GM19240 (cell line): ENCODE results near the gene SPAG6.

Source experiments
- DNase-seq: peaks from one replicate; pipeline ENCODE4 v3.0.0; 2011; ENCODE audit warnings: low spot score; ENCODE audit not compliant: insufficient read length

The SPAG6 gene

DNA sequence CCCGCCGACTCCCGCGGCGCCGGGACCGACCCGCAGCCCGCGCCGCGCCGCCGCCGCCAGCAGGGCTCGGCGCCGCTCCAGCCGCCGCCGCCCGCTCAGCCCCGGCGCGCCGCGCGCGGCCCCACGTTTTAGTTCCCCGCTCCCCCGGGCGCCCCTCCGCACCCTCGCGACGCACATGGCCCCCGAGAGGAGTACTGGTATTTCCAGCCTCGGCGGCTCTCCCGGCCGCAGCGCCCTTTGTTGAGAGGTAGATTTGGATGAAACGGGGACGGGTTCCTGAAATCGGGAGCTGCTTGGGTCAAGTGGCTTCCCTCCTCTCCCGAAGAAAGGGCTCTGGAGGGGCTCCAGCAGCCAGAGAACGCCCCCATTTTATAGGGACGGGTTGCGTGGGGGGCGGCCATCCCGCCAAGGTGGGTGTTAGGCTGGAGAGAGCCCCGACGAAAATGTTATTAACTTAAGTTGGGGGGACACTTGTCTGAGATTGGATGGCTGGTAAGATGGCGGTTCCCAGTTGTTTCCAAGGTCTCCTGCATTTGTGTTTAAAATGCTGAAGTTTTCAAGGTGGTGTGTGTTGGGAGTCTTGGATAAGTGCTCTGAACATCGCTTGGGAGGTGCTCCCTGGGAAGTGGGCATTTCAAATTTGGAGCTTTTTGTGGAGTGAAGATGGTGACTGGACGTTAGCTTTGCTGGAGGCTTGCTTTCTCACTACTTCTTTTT is 23.2 kb upstream of the SPAG6 start:
- DNase-seq: no peak

DNA sequence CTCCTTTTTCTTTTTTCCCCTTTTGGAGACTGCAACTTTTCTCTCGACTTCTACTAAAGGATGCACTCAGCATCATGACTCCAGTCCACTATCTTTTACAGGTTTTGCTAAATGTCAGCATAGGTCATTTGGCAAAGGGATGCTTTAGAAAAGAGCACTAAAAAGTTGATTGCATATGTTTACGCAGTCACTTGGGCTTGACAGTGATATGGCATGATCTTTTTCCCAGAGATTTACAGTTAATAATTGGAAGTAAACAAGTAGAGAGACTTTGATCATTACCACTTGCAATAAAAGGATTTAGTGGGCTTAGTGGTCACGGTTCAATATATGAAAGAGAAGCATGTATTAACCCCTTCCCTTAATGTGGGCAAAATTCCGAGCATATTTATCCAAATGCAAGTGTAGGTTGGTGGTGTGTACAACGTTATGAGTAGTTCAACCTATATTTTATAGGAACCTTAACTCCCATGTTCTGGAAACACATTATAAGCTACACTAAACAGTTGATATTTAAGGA is 22.6 kb upstream of the SPAG6 start:
- no peak for DNase-seq

GRCh38 chr10:22323538-22324305 is 21.6 kb upstream of the SPAG6 start:
- DNase-seq: no peak

DNA sequence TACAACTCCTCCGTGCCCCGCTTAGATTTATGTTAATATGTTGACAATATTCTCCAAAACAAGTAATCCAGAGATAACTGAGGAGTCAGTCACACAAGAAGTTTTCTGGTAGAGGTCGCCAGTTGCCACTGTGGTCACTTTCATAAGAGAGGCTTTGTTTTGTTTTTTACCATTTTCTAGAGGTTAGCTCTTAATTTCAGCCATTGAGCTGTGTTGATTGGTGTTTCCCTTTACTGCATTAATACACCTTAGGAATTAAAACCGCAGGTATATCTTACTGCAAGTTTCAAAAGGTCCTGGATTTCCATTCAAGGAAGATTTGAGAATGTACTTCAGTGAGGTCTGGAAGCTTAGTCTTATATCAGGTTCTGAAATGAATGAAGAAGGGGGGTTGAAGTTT is 20.9 kb upstream of the SPAG6 start:
- no peak for DNase-seq

GRCh38 chr10:22324893-22325271 is 20.4 kb upstream of the SPAG6 start:
- DNase-seq: no peak

DNA sequence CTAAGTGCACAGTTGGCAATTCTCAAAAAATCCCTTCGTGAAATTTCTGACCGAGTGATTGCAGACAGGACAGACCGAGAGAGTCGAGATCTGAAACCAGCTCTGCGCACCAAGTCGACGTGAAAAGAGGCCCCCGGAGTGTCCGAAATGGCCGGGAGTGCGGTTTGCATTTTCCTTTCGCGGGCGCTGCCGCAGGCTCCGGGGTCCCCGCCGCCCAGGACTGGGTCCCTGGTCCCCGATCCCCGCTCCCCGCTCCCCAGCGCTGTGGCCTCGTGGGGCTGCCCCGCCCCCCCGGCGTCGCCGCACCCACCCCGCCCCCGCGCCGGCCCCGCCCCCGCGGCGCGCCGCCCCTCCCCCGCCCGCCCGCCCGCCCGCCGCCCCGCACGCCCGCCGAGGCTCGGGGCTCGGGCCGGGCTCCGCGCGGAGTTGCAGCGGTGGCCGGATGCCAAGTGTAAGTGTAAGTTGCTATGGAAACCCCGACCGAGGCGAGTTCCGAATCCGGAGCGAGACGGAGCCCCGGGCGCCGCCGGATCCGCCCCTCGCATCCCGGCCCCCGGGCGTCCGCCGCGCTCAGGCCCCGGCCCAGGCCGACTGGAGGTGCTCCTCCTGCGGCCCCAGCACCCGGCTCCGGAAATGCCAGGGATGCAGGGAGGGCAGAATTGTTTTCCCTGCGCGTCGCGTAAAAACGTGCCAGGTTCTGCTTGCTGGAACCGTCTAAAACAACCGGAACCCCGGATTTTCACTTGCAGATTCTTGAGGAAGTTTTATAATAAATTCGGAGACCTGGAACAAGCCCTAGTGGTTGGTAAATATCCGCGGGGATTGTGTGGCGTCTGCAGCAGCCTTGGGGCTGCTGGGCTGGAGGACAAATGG is 19.8 kb upstream of the SPAG6 start:
- DNase-seq: peak; percentile 66

GRCh38 chr10:22326145-22326702 is 19.1 kb upstream of the SPAG6 start:
- no peak for DNase-seq

GRCh38 chr10:22329150-22329549 is 16.1 kb upstream of the SPAG6 start:
- DNase-seq: no peak

DNA sequence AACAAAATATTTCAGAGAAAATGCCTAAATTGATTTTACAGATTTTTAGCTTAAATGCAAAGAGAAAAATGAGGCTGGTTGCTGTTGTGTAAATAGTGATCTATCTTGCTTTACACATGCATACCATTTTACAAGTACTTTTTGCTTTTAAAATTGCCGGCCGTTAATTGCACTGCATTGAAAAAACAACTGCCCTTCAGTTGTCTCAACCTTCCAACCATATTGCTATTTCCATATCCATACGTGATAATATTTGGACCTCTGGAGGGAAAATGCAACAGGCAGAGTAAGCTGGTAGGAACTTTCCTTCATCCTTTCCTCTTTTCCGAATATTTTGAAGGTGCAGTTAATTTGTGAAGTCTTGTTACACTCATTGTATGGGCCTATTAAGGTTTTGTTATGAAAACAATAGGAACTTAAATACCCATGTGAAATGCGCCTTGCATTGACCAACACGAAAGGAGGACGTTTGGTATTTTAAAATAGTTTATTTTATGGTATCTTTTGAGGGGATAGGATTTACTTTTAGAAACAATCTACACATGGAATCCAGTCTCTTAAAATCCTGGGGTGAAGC is 13.1 kb upstream of the SPAG6 start:
- no peak for DNase-seq

DNA sequence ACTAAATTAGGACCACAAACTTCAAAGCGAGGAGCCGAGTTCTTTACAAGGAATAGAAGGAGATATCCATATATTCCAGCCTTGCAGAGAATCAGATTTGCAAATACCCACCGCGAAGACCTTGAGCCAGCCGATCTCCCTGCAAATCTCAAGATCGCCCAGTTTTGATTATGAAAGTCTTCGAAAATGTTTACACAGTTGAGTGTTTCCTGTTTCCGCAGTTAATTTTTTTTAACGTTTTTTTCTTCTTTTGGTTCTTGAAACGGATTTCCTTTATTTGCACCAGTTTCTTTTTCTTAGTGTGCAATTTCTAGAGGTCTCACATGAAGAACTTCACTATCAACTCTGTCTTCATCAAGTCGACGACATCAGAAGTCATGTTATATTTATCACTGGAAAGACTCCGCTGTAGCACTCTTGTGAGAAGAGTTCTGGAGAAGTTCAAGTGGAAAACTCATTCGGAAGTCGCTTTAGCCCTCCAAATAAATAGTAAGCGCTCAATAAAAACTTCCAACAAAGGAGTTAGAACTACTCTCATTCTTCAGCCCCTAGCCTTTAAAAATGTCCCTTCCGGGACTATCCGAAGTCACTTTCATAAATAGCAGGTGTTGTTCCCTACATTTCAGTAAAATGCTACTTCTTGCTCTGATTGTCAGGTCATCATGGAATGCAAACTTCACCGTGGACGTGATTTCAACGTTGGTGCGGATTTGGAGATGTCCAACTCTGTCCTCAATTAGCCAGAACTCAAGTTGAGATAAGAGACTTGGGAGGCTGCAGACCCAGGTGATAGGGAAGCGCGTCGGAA is 11.9 kb upstream of the SPAG6 start:
- DNase-seq: no peak

GRCh38 chr10:22333975-22334282 is 11.4 kb upstream of the SPAG6 start:
- DNase-seq: no peak

DNA sequence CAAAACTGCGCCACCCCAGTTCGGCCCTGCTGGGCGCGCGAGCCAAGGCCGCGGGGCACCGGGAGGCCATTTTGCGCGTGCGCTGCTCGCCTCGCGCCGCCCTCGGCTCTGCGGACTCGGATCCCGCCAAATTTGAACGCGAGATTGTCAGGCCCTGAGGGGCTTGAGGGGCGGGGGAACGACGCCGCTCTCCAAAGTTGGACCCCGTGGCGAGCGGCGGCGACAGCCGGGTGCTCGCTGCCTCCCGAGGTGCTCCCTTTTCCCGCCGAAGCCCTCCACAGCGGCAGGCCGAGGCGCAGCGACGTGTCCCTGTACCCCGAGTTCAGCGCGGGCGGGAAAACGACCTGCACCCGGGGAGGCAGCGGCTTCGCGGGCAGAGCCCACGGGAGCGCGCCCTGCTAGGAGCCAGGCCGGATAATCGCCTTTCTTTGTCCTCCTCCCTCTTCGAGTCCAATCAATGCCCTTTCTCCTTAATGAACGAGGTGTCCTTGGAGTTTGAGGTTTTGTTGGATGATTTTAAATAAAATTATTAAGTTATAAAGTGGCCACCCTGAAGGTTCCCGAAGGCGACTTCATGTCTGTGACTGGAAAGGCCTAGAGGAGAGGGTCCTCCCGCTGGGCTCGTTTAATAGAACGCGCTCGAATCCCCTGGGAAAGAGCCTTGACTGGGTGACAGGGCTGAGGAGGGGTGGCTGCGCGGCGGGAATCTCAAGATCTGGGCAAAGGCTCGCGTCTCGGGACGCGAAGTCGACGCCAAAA is 10.7 kb upstream of the SPAG6 start:
- DNase-seq: no peak

- DNase-seq: no peak
Measured at GRCh38 chr10:22335173-22335933, 9.9 kb upstream of the SPAG6 start.

DNA sequence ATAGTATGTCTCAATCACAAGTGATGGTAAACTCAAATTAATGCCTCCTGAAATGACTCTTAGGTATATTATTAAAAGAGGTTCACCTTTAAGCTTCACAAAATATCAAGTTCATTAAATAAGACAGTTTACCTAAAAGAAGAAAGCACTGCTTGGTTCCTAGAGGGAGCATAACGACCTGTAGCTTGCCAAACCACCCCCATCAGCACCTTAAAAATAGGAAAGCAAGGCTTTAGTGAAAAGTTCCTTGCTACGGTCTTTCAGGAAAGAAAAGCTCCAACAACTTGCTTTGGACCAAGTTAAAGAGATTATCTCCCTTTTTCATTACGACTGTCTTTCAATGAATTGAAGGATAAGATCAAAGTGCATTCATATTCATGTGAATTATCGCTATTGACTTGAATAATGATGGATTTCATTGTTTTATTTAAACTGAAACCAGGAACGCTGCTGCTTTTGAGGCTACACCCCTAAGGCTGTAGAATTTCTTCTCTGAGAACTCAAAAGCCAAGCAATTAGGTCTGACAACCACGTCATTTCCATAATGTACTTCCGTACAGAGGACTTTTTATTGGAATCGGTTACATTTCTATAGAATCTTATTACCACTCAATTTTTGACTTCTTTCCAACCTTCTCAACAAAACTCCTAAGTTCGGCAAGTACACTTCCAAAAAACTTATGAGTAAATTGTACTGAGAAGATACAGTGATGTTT is 7.0 kb upstream of the SPAG6 start:
- no peak for DNase-seq

DNA sequence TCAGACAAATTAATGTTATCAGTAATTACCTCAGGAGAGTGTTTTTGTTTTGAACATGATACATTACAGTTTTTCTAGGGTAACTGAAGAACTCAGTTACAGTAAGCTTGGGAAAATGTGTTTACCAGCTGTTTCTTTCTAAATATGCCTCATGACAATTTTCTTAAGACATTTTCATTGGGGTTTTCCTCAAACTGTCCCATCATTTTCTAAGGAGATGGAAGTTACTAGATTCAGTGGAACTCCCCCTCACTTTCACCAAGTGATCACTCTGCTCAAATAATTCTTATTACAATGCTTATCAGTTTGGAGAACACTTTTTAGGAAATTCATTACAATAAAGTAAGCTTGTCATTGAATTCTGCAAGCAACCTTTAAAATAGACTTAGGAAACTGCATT is 6.4 kb upstream of the SPAG6 start:
- DNase-seq: no peak

DNA sequence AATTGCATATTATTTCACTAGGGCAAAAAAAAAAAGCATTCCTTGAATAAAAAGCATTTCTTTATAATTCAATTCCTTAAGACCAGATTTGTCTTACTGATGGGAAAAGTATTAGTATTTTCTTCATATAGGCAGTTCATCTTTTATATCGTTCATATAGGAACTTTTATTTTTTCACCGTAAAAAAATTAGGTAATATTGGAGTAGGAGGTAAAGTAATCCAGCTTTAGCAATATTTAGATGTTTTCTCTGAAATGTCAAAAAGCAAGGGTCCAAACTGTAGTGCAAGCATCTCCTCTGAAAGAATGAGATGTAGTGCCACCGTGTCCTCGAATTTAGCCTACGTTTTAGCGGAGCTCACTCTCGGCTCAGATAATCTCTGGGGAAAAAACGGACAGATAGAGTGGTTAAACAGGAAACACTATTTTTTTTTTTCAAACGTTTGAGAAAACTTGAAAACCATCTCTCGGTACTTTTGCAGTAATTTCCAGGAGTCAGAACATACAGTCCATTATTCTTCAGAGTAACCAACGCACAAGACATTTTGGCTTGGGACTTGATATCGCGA is 5.5 kb upstream of the SPAG6 start:
- DNase-seq: no peak

GRCh38 chr10:22340329-22341189 is 4.7 kb upstream of the SPAG6 start:
- DNase-seq: no peak
